ENCODE data around the gene ZNF385B. TPM values are rescaled to one million over a fixed set of nuclear protein-coding genes. Genes with fewer than 3 reads are reported as not detected.

The ZNF385B gene
- total RNA-seq, 1 donor from 2014 or later = not detected

DNA sequence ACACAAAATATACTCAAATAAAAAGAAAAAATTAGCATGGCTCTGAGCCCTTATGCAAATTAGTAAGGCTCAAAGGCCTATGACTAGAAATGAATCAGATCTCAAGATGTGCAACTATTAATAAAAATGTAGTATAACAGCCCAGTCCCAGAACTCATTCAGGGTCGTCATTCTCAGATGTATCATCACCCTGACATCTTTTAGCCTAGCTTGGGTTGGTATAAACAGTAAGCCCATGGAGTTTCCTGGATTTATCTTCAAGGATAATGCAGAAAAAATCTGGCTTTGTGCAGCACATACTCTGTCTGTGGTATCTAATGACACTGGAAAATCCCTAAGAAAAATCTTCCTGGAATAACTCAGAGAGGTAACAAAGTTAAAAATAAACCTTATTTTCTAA lies 239.3 kb downstream of the ZNF385B start:
- DNase-seq = no peak

DNA sequence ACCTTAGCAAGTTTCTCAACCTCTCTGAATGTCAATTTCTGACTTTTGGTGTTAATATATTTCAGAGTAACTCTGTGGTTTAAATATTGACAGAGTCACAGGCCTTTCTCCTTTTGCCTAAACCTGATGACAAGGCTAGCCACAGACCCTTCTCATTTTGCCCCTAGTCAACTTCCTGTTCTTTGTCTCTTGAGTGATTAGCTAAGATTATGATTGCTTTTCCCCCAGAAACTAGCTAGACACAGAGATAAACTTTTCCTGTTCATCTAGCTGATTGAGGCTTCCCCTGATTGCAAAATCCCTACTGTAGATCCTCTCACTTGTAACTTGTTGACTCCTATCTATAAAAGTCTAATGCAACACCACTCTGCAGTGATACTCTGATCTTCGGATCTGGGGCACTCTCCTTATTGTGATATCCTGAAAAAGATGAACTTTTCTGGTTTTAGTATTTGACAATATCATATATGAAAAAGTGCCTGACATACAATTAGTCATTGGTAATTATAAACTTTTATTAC lies 241.4 kb downstream of the ZNF385B start:
- no peak for DNase-seq

DNA sequence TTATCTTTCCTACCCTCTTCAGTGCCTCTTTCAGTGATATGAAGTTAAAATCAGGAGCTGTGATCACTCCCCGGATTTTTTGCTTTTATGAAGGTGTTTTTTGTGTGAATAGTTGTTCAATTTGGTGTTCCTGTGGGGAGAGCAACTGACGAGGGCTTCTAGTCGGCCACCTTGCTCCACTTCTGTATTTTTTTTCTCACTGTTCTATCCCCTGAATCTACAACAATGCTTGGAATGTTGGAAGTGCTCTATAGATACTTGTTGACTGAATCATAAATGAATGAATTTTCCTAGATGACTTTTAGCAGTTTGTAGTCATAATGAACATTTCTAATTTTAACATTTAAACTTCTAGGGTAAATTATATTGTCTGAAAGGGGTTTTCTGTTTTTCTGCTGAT lies 247.3 kb downstream of the ZNF385B start:
- DNase-seq = no peak

DNA sequence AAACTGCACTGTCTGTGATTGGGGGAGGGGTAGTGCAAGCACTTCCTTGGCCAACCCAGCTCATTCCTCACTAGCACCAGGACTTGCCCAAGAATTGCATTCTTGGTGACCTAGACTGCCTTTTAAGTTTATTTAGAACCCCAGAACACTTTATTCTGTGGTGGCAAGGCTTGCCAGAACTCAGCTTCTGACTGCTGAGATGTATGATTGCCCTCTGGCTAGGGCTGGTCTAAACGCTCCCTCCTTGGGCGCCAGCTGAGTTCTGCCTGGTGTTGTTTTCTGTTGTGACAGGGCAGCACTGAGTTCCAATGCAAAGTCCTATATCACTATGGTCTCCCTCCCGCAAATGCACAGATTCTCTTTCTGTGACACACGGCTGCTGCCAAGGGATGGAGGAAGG lies 247.7 kb downstream of the ZNF385B start:
- DNase-seq = no peak

DNA sequence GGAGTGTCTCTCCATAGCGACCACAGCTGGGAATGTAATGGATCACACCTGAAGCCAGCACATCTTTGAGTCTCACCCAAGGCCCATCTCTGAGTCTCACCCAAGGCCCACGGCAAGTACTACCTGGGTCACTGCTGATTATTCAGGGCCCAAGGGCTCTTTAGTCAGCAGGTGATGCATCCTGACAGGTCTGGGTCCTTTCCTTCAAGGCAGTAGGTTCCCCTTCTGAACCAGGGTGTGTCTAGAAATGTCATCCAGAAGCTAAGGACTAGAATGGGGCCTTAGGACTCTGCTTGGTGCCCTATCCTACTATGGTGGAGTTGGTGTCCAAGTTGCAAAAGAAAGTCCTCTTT lies 248.1 kb downstream of the ZNF385B start:
- no peak for DNase-seq

DNA sequence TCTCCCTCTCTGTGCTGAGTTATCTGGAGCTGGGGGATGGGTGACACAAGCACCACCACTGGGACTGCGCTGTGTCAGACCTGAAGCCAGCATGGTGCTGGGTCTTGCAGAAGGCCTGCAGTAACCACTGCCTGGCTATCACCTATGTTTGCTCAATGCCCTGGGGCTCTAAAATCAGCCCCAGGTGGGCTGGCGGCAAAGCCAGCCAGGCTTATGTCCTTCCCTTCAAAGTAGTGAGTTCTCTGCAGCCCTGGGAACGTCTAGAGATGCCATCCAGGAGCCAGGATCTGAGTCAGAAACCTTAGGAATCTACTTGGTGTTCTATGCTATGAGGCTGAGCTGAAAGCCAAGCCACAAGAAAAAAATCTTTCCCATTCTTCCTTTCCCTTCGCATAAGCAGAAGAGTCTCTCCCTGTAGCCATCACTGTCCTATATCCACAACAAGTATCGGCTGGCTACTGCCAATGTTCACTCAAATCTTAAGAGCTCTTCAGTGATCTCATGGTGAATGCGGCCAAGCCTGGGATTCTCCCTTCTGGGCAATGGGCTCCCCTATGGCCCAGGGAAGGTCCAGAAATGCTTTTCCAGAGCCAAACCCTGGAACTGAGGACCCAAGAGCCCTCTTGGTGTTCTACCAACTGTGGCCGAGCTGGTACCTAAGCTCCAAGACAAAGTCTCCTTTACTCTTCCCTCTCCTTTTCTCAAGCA lies 248.7 kb downstream of the ZNF385B start:
- DNase-seq = no peak

DNA sequence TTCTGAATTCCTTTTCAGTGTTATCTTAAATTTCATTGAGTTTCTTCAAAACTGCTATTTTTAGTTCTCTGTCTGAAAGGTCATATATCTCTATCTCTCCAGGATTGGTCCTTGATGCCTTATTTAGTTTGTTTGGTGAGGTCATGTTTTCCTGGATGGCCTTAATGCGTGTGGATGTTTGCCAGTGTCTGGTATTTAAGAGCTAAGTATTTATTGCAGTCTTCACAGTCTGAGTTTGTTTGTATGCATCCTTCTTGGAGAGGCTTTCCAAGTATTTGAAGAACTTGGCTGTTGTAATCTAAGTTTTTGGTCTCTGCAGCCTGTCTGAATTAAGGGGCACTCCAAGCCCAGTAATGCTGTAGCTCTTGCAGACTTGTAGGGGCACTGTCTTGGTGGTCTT lies 249.3 kb downstream of the ZNF385B start:
- no peak for DNase-seq

DNA sequence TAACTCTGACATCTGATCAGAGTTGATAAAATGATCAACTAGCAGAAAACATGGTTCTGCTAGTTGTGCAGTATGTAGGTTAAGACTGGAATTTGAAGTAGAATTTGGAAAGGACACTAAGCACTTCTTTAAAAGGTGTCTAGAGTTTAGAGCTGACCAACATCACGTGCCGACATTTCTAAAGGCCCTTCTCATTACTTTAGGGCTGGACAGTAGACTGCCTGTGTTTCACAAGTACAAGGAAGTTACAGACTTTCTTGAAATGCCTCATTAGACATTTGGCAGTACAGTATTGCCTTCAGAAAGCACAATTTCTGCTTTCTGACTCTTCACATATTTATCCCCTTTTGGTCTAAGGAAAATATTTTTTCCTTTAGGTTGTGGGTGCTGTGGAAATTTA lies 255.3 kb downstream of the ZNF385B start:
- DNase-seq = no peak

DNA sequence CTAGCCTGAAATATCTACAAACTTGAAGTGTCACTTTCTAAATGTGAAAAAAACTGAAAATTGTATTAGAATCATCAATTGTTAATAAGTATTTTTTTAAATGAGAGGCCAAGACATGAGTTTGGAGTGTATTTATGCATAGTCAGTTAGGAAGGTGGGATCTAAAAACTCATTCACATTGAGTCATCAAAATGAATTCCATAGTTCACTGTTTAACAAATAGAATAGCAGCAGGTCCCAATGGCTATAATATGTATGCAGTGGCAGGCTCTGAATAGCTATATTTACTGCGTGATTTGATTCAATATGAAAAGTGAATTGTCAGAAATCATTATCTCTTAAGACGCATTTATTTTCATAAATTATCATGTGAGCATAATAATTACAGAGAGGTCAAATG lies 256.1 kb downstream of the ZNF385B start:
- no peak for DNase-seq

DNA sequence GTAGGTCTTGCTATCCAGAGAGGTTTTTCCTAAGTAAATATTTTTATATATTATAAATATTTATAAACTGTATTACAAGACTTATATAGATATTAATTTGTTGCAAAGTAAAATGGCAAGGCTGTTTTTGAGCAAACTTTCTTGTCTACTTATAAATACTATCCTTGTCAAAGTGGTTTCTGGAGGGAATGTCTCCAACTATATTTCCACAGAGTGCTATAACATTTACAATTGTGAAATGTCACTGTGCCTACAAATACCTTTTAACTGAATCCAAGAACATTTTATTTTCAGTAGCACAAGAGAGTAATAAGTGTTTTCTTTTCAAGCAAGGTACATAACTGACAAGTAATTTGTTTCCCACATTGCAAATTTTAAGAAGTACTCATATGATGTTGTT lies 256.8 kb downstream of the ZNF385B start:
- no peak for DNase-seq

DNA sequence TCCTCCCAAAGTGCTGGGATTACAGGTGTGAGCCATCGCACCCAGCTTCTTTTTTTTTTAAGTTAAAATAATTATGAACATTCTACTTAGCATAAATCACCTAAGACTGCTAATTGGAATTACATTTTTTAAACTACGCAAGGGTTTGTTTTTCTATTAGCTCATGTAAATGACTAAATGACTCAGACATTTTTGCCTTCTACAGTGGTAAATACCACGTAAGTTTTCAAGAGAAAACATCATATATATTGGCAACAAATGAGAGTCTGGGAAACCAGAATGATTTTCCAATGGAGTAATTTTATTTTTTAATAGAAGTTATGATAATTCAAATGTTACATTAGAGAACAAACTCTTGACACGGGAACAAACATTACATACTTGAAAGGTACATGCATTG lies 259.0 kb downstream of the ZNF385B start:
- no peak for DNase-seq

DNA sequence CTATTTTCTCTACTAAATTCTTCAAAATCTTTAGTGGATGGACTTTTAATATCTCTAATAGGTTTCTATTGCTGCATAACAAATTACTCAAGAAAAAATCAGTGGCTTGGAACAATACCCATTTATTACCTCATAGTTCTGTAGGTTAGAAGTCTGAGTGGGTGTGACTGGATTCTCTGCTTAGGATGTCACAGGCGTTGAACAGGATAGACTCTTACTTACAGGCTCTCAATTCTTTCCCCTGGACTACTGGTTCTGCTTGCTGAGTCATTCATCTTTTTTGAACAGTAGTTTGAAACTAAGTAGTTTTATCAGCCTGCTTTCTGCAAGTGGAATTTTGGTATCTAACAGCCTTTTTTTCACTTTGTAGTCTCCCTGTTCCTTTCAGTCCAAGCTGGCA lies 265.4 kb downstream of the ZNF385B start:
- DNase-seq = no peak

DNA sequence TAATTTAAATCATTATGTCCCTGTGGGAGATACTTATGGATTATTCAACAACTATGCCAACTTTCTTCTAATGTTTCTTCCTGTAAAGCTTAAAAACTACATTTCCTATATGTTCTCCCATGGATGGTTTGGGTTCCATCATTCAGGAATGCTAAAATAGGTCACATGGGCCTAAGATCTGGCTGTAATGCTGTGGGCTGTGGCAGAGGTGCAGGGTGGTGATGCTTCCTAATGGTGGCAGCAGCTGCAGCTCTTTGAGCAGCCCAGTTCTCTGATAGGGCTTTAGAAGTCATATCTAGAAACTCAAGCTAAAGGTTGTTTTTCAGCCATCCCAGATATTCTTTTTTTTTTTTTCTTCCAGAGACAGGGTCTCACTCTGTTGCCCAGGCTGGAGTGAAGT lies 266.1 kb downstream of the ZNF385B start:
- DNase-seq = no peak

DNA sequence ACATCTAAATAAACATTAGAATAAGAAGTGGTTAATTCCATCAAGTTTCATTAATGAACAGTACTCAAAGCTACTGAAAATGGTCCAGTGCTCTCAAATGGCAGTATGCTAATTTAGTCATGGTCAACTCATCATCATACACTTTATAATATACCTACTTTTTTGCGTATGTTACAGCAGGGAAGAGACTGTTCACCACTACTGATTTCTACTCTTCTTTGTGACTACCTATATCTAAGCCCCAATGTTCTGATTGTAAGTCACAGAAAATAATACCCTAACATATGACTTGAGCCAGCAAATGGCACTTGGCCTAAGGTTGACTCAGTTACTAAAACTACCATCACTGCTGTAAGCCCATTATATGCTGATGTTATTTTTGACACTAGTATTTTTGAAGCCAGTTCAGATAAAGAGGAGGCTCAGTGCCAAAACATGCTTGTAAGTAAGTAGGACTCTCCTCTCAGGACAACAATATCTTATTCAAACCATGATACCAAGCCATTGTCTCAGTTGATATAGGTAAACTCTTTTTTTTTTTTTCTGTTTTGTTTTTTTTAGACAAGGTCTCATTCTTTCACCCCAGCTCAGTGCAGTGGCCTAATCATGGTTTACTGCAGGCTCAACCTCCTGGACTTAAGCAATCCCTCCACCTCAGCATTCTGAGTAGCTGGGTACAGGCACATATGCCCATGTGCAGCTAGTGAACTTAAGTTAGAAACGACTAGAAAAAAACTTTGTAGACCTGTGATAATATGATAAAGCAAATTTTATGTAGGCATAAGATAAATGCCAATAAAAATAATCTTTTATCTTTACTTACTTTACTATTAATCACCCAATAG lies 266.9 kb downstream of the ZNF385B start:
- DNase-seq = no peak

DNA sequence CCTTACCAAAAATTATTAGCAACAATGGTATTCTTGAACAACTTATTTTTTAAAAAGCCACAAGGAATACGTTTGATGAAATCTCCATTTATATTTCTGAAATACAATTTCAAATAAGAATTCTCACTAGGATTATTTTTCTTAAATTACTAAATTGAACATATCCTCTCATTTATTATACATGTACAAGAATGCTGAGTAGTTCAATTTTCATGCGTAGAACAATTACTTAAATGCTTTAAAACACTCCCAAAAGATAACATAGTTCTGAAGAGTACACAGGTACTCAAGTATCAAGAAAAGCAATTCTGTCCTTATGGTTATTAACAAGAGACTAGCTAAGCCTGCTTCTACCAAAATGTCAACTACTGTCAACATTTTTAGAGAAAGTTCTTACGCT lies 268.1 kb downstream of the ZNF385B start:
- DNase-seq = no peak

DNA sequence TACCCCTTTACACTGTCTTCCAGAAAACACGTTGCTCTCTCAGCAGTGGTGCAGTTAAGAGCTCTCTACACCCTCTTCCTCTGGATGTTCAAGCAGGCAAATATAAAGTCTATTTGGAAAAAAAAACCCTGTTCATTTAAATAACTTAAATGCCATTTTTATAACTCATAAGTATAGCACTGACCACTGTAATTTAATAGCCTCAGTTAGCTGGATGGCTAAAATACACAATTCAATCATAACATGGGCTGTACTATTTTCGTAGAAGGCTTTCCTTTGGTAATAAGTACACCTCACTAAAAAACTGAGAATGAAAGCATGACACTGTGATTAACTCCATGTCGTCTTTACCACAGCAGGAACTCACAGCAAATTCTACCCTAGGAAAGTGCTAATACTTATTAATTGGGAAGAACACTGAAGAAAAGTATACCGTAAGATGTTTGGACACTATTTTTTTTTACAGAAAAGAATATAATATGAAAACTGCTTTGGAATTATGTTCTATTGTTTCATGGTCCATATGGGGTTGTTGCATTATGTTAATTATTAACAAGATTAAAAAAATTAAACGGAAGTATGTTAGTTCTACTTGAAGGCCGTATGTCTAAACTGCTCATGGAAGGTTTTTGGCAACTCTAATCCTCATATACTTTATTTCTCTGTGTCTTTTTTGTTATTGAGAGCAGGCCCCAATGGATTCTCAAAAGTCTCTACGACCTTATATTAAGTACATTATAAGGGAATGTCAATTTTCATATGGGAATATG lies 269.1 kb downstream of the ZNF385B start:
- no peak for DNase-seq

DNA sequence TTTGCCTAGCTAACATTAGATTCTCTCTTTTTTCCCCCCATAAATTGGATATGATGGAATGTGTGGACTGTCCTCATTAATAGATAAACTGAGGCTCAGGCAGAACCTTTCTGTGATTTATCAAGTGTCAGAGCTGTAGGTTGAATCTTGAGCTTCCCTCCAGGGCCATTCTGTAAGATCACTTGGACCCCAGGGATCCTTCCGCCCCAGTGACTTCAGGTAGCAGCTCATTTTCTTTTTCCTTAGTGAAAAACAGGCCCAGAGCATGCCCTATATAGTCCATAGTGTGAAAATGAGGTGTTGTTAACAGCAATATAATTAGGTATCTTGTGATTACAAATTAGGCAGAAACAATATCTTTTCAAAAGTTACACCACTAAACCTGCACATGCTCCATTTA lies 269.7 kb downstream of the ZNF385B start:
- no peak for DNase-seq

DNA sequence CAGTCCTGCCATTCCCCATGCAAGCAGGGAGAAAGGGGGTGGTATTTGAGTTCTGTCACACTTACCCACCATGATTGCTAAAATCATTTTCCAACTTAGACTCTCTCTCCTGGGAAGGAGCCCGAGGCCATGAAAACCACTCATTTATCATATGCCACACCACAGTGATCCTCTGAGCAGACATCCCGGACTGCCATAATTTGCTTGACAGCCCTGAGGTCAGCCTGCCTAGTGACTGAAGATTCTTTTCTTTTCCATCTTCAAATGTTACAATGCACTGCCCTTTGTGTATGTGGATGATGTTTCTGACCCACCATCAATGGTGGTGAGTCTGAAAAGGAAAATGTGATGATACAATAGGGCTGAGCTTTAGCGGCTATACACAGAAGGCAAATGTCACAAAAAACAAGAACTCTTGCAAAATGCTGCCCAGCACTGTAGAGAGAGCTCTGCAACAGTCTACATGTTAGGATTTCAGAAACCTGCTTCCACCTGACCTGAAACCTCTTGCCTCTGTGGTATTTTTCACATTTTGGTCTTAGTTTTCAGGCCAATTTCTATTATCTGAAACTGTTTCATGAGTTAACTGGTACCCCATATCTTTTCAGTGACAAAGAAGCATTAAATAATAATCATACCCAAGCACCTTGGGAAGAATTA lies 272.8 kb downstream of the ZNF385B start:
- DNase-seq = no peak

DNA sequence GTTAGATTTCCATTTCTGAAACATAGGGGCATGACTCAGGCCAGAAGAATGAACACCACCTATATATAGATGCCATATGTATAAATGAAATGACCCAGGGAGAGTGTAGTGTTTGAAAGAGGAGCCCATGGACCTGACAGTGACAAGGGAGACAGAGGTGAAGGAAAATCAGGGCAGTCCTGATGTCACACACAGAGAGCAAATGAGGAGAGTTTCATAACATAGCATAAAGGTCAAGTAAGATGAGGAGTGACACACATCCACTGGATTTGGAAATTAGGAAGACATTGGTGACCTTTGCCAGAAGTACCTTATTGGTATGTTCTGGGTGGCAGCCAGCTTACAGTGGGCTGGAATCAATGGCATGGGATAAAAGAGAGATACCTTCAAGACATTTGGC lies 276.7 kb downstream of the ZNF385B start:
- no peak for DNase-seq

DNA sequence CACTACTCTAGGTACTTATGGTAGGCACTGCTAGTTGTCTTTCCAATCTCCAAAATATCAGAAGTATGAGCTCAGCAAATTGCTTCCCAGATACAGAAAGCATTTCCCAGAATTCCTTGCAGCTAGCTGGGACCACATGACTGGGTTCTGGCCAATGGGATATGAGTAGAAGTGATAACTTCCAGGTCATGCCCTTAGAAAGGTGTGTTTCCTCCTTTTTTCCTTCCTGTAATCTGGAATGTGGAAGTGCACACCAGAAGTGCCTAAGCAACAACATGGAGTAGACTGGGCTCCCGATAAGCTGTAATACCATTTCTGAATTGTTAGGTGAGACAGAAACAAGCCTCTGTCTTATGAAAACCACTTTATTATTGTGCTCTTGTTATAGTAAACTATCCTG lies 279.8 kb downstream of the ZNF385B start:
- no peak for DNase-seq

DNA sequence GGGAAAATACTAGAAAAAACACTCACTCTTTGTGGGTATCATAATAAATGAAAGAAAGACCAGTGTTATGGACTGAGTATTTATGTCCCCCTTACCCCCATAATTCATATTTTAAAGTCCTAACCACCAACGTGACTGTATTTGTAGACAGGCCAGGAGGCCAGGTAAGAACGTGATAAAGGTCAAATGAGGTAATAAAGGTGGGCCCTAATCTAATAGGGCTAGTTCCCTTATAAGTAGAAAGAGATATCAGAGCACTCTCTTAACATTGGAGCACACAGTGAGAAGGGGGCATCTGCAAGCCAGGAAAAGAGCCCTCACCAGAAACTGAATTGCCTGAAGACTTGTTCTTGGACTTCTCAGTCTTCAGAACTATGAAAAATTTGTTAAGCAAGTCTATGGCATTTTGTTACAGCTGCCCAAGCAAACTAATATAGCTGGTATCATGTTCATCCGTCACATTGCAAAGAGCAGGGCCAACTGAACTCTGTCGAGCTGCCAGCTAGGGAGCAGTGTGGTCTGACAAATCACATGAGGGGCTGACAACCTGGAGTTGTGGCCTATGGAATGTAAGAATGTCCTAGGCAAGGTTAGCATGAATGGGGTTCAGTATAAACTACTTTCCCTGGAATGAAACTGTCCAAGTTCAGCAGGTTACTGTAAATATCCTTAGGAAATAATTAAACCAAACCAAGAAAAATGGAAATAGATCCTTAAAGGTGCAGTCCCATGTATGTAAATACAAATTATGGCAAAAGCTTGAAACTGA lies 280.9 kb downstream of the ZNF385B start:
- no peak for DNase-seq

DNA sequence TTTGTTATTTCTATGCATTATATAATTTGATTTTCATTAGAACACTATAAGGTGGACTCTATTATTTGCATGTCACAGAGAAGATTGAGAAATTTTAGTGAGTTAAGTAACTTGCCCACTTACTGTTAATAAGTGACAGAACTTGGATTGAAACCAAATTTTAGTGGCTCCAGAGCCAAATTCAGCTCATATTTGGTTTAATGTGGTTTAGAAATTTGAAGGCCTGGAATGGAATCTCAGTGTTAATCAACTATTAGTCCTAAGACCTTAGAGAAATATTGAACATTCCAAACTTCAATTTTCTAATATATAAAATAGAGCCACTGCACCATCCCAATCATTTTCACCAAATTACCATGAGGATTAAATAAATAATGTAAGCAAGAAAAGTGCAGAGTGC lies 281.6 kb downstream of the ZNF385B start:
- DNase-seq = no peak

All from dermis blood vessel endothelial cell (primary cell).